Non-pigmented ciliary epithelial cell (primary cell): Measurements from ENCODE around the gene ZNRF1.

Experiments used
- DNase-seq: peaks from one replicate; pipeline ENCODE4 v3.0.0-alpha.2; 2010; ENCODE audit warnings: low read depth

The ZNRF1 gene

DNA sequence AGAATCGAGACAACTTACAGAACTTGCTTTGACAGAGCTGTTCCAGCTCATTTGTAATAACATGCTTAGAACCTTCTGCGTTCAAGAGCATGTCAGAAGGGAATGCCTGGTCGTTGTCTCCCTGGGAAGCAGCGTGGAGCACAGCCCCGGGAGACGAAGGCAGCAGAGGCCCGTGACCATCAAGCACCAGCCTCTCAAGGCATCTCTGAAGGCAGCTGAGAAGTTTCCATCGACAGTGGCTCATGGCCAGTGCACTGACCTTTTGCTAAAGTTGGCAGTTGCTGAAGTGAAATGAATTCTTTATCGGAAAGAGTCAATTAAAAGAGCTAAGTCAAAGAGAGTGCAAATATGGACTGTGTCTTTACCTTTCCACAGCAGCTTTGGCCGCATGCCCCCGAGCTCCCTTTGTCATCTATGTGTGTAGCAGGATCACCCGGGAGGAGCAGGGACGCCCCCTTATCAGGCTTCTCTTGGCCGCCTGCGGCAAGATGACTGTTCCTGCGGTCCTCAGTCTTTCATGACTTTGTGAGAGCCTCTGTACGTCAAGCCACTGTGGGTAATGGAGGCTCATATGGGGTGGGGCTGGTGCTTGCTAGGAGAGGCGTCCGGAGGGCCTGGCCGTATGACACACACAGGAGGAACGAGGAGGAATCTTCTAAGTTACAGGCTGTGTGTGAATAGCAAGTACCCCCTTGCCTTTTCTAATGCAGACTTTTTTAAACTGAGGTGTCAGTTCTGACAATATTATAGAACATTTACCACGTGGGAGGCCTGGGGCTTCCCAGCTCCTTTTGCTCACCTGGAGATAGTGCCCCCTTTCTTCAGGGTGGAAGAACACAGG is 63.5 kb downstream of the ZNRF1 start:
- no peak for DNase-seq

GRCh38 chr16:75062976-75063346 is 64.1 kb downstream of the ZNRF1 start:
- no peak for DNase-seq

GRCh38 chr16:75063549-75064088 is 64.8 kb downstream of the ZNRF1 start:
- no peak for DNase-seq

- no peak for DNase-seq
These were observed 65.8 kb downstream of the ZNRF1 start for GRCh38 chr16:75064403-75065148.

DNA sequence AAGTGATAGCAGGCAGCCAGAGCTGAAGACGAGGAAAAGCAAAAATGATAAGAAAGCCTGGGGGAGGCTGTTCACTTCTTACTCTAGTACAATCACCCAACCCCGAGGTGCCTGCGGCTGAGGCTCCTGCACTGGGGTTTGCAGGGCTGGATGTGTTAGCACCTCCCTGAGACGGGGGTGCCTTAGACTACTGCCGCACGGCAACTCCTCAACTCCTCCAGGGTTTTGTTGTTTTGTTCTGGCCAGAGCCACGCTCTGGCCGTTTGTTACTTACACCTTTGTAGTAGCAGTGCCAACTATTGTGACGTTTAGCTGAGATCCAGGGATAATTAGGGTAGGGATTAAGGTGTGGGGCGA is 66.3 kb downstream of the ZNRF1 start:
- DNase-seq = no peak

GRCh38 chr16:75065521-75066149 is 66.8 kb downstream of the ZNRF1 start:
- DNase-seq = no peak

DNA sequence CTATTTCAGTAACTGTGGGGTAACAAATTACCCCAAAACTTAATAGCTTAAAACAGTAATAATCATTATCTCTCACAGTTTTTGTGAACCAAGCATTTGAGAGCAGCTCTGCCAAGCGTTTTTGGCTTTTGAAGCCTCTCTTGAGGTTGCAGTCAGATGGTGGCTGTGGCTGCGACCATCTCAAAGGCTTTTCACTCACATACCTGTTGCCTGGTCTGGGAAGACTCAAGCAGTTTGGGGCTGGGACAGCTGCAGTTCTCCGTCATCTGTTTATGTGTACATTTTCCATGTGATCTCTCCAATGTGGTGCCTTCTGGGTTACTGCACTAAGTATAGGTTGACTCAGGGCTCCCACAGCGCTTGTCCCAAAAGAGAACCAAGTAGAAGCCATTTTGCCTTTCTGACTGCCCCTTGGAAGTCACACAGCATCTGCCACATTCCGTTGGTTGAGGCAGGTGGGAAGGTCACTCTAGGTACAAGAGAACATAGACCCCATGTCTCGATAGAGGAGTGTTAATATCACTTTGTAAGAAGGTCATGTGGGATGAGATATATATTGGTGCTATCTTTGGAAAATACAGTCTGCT is 68.1 kb downstream of the ZNRF1 start:
- no peak for DNase-seq

DNA sequence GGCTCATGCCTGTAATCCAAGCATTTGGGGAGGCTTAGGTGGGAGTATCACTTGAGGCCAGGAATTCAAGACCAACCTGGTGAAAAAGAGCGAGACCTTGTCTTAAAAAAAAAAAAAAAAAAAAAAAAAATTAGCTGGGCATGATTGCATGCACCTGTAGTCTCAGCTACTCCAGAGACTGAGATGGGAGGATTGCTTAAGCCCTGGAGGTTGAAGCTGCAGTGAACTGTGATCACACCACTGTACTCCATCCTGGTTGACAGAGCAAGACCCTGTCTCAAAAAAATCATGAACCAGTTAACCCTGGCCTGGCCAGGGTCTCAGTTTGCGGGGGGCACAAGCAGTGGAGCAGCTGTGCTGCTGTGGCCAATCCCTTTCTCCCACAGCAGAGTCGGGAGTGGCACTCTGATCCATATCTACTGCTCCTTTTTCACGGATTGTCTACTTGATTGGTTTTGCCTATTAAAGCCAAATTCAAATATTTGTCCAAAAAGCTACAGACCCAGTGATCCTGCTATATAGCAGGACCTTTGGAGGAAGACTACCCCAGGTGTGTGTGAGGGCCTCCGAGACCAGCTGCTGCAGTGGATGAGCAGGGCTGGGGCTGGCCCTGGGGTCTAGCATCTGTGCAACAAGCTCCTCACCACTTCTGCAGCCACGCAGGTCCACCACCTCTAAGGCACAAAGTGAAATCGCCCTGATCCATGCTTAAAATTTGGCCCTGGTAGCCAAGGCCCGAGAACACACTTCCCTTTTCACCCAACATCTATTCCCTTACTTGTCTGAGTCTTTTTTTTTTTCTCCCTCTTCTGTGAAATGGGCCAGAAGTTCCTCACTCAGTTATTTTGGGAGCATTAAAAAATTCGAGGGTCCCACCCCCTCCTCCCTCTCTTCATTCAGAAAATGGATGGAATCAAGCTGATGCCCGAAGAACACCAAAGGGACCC is 69.5 kb downstream of the ZNRF1 start:
- DNase-seq = no peak

DNA sequence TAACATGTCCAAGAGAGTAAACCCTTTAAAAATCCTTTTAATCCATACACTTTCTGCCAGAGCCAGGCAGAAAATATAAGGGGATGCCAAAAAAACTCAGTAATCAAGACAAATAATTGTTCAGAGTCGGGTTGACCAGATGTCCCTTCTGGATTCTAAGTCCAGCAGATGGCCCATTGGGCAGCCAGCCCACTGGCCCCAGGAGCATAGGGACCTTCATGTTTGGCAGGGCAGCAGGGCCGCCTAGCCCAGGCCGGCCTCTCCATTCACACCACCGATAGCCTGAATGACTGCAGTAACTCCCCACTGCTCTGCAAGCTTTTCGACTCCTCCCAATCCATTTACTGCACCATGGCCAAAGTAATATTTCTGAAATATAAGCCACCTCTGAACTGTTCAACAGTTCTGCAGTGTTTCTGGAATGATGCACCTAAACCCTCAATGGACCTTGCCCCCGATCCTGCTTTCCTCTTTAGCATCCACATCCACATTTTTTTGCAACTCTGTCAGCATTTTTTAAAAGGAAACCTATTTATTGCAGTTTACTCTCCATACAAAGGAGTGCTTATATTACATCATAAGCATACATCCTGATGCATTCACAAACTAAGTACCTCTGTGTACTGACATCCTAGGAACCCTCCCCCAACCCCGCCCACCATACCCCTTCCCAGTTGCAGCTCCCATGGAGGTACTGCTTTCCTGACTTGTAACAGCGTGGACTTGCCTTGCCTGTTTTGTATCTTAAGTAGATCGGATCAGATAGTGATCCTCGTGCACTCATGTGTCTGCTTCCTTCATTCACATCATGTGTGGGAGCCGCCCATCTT is 71.4 kb downstream of the ZNRF1 start:
- no peak for DNase-seq

- no peak for DNase-seq
These were observed 72.8 kb downstream of the ZNRF1 start for GRCh38 chr16:75071621-75072020.

DNA sequence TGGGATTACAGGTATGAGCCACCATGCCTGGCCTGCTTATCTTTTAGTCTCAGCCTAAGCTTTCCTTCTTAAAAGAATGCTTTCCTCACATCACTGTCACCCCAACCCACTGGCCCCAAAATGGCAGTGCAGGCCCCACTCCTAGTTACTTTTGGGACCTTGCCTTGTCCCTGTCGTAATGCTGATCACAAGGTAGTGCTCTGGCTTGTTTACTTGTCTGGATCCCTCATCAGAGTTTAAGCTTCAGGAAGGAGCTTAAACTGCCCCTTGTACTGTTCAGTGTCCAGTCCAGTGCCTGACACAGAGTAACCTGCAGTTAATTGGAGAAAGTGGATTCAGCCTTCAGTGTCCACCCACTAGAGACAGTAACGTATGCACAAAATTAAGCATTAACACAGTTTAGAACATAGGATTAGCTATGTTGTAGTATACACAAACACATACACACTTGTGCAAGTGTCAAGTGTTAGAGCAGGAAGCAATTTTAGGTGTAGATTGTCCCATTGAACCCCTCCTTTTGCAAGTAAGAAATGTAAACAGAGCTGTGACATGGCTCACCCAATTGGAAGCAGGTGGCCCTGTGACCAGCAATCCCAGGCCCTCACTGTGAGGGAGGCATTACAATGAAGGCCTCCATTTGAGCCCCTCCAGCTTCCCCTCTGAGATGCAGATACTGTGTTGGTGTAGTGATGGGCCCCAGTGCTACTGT is 73.6 kb downstream of the ZNRF1 start:
- no peak for DNase-seq

DNA sequence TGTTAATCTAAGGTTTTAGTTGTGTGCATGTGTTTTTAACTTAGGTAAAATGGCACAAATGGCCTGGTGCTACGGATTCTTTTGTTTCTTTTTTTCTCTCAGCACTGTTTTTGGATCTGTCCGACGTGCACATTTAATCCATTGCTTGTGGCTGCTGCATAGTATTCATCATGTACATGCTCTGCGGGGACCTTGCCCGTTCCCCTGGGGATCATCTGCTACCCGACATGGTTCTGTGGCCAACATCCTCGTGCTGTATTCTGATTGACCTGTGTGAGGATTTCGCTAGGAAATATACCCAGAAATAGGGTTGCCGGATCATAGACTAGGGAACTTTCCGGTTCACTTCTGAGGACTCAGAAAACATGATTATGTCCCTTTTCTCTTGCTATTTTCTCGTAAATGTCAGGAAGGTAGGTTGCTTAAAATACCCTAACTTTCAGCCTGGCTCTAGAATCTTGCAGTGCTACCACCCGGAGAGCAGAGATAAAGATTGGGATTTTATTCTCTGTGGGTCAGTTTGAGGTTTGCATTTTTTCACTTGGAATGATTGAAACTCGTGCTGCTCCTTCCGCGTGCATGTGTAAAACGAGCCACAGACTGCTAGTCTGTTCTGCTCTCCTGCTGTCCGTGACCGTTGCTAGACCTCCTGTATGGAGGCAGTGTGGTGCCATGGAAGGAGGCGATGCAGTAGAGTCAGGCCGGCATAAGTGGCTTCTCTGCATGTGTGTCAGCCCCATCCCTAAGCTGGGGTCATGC is 74.9 kb downstream of the ZNRF1 start:
- no peak for DNase-seq

- DNase-seq = no peak
These were observed 75.5 kb downstream of the ZNRF1 start for GRCh38 chr16:75074304-75074793.

DNA sequence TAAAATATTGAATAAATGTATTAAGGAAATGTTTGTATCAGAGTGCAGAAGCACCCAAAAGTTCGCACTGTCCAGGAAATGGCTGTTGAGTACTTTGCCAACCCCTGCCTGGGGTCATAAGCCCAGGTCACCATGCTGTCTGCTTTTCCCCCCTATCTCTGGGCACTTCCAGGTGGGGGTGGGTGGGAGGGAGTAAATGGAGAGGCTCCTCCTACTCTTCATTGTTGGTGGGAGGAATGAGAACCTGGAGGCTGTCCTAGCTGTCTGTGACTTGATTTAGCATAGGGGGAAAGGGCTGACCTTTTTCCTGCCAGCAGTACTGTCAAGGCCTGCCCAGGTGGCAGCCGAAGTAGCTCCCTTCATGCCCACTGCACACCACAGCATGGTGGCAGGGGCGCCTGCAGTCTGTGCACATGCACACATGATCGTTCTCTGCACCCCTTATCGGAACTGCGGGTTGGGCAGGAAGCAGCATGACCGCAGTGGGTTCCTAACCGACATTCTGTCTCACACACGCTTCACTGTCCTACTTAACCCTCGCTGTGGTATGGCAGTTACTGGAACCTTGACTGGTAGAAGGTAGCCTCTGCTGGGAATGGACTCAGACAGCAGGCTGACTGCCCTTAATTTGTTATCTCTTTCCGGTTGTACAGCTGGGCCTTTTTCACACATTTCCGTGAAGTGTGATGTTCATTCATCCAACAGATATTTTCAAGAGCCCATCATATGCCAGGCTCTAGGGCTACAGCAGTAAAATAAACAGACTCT is 76.3 kb downstream of the ZNRF1 start:
- DNase-seq = no peak

GRCh38 chr16:75075688-75076268 is 77.0 kb downstream of the ZNRF1 start:
- no peak for DNase-seq

GRCh38 chr16:75078886-75079285 is 80.1 kb downstream of the ZNRF1 start:
- no peak for DNase-seq

DNA sequence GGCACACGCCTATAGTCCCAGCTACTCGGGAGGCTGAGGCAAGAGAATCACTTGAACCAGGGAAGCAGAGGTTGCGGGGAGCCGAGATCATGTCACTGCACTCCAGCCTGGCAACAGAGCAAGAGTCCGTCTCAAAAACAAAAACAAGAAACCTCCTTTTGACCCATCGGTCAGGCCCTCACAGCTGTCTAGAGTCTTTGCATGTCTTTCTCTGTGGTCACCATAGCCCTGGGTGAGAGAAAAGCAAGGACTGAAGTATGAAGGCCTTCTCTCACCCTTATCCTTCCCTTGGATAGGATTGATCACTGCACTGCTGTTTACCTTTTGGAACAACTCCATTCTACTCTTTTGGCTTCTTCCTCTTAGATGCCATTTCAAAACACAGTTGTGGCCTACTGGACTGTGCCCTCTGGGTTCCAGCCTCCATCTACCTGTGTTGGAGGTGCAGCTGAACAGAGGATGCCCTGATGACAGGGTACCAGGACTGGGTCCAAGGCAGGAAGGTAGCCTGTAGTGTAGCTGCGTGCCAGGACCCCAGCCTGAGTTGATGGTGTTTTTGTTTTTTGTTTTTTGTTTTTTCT is 80.6 kb downstream of the ZNRF1 start:
- no peak for DNase-seq
